ENCODE results near the gene CNIH1.

GRCh38 chr14:54420478-54421142, 20.6 kb downstream of the CNIH1 start:
- TF ChIP-seq ZNF24 (IDR thresholded peaks at IDR 0.05): no peak
- TF ChIP-seq, protein P1, sequence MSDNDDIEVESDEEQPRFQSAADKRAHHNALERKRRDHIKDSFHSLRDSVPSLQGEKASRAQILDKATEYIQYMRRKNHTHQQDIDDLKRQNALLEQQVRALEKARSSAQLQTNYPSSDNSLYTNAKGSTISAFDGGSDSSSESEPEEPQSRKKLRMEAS (IDR thresholded peaks at IDR 0.05): no peak
- TF ChIP-seq CHD2 (IDR thresholded peaks at IDR 0.05; ENCODE audit: low read depth, low read length): no peak
- no peak for TF ChIP-seq ZNF512 (CRISPR knock-in tag; IDR thresholded peaks at IDR 0.05)
- no peak for TF ChIP-seq CEBPB (IDR thresholded peaks at IDR 0.05; ENCODE audit: borderline replicate concordance, low read depth, low read length)
- no peak for TF ChIP-seq MYC (CRISPR knock-in tag; IDR thresholded peaks at IDR 0.05; ENCODE audit: borderline replicate concordance)
- no peak for TF ChIP-seq KDM3A (CRISPR knock-in tag; IDR thresholded peaks at IDR 0.05; ENCODE audit: low read depth)

All from HepG2 (cell line).